Activated naive CD4-positive, alpha-beta T cell (primary cell): ENCODE data around the gene RPL4.
A peak's percentile ranks its signal among the peaks of the same experiment; 100 is the strongest.
"Not testable (repeated sequence)": the region's sequence is repeated elsewhere in the genome, so short reads cannot be mapped to it uniquely, and the experiment has no call there.

Source experiments
- DNase-seq, 4 experiments: peaks; one replicate each; lab custom pipeline; 2025; lab: John Stamatoyannopoulos, UW

RPL4 gene

GRCh38 chr15:66489179-66489791, 15.4 kb downstream of the RPL4 start:
- no peak for DNase-seq

DNA sequence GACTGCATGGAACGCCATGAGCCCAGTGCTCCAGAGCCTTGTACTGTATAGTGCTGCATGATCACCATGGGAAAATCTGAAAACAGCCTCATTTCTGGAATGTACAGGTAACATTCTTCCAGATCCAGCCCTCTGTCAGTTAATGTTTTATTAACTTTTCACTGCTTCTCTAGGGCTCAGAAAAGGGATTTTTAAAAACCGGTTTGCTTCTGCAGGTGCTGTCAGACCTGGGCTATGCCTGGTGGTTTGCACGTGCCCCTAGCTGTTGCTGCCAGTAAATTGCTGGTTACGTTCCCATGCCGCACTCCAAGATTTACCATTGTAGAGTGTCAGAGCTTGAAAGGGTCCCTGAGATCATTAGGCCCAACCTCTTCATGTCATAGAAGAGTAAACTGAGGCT, 16.1 kb downstream of the RPL4 start:
- DNase-seq = no peak

DNA sequence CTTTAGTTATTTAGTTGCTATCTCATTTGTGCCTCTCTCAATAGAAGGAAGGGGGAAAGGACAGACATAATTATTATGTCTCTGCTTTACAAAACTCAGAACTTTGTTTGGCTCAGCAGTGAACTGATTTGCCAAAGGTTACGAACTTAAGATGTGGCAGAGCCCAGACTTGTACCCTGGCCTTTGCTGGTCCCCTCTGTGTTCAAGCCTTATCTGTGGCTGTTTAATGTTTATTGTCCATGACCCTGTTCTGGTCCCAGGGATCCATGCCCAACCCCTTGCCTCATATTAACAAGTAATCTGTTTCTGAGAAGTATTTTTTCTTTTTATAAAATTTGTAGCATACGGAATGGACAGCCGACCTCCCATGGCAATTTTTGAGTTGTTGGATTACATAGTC, 17.8 kb downstream of the RPL4 start:
- no peak for DNase-seq

DNA sequence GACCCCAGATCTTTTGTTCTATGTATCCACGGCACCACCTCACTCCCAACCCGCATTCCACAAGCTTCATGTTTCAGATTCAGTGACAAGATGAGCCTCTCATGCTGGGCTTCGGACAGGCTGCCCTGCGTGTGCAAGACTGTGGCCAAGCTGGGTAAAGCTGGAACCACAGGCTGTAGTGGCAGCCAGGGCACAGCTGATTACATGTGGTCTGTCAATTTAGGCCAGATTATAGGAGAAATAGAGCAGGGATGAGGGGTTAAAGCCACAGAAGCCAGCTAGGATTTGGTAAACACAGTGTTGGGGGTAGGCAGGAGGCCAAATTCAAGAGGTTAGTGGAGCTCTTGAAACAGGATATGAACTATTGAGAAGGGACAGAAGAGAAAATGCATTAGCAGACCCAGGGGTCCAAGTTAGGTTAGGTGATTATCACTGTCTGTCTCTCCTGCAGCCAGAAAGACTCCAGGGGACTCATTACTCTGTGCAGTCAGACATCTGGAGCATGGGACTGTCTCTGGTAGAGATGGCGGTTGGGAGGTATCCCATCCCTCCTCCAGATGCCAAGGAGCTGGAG, 20.0 kb downstream of the RPL4 start:
- no peak for DNase-seq

DNA sequence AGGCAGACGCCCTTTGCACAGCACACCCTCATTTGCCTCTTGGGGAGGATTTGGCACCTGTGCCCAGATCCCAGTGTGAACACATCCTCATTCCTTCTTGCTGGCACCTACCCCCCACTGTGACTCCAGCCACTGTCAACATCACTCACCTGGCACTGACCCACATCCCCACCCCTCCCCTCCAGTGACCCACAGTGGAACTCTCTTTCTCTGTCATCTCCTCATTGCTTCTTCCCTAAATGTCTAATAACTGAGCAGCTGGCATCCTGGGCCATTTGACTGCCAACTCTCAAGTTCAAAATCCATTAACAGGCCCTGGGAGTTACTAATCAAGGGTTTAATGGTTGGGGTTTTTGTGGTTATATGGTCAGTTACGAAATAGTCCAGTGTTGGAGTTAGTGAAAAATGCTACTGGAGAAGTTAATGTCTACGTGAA, 21.5 kb downstream of the RPL4 start:
- DNase-seq = no peak

- DNase-seq = no peak
These were observed 22.1 kb downstream of the RPL4 start for GRCh38 chr15:66482539-66482938.

GRCh38 chr15:66481107-66481856, 23.4 kb downstream of the RPL4 start:
- DNase-seq = no peak

DNA sequence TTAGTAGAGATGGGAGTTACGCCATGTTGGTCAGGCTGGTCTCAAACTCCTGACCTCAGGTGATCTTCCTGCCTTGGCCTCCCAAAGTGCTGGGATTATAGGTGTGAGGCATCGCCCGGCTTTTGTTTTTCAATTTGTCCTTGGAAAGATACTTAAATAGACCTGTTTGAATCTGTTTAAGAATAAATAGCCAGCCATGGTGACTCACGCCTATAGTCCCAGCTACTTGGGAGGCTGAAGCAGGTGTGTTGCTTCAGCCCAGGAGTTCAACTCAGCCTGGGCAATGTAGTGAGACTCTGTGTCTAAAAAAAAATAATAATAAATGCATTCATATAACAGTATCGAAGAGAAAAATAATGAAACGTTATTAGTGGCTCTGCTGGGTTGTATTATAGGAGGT, 24.4 kb downstream of the RPL4 start:
- no peak for DNase-seq

DNA sequence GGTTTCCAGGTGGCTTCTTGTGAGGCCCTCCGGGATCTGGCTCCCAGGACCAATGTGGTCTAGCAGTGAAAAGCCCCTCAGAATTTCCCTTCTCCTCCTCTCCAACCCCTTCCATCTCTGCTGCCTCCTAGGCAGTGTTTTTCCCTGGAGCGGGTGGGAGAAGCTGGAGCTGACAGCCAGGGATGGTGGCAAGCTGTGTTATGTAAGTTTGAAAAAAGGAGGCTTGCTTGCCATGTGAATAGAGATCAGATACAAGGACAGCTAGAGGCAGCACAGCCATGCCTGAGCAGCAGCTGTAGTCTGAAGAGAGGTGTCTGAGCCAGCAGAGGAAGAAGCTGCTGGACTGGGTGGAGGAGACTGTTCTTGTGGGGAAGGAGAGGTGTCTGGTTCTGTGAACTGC, 27.6 kb downstream of the RPL4 start:
- no peak for DNase-seq

DNA sequence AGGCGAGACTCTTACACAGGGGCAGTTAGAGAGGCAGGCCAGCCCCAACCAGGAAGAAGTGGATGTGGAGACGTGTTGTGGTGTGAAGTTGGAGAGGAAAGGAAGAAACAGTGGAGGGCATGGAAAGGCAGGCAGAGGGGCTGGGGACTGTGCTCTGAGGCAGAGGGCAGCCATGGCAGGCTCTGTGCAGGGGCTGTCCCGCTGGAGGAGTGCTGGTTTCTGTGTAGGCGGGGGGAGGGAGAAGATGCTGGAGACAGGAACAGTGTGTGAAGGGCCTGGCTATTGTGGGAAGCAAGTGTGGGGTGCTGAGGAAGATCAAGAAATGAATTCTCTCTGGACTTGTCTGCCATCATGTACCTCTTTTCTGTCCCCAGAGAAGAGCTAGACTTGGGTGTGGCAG, 28.1 kb downstream of the RPL4 start:
- DNase-seq = no peak

- no peak for DNase-seq
These were observed 29.7 kb downstream of the RPL4 start for GRCh38 chr15:66474963-66475362.

DNA sequence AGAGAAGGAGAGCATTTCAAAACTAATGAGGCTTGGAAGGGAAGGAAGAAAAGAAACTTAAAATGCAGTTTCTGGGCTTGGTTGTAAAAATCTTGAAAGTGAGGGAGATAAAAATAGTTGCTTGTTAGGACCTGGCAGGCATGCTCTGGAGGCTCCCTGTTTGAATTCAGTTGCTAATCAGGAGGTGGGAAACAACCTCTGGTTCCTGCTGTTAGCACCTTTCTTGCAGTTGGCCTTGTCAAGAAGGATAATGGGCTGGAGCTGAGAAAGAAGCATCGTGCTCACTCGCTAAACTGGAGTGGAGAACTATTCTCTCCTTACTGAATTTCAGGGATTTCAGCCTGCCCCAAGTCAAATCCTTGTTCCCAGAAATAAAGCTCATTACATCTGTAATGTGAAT, 30.5 kb downstream of the RPL4 start:
- DNase-seq = no peak

GRCh38 chr15:66472176-66472999, 32.3 kb downstream of the RPL4 start:
- peak in 1 of 4 experiments; percentile 18 for DNase-seq

GRCh38 chr15:66470825-66471224, 33.8 kb downstream of the RPL4 start:
- not testable (repeated sequence) for DNase-seq

- DNase-seq = not testable (repeated sequence)
These were observed 37.3 kb downstream of the RPL4 start for GRCh38 chr15:66467162-66468040.

GRCh38 chr15:66465294-66465693, 39.4 kb downstream of the RPL4 start:
- not testable (repeated sequence) for DNase-seq

GRCh38 chr15:66462627-66463026, 42.0 kb downstream of the RPL4 start:
- no peak for DNase-seq

DNA sequence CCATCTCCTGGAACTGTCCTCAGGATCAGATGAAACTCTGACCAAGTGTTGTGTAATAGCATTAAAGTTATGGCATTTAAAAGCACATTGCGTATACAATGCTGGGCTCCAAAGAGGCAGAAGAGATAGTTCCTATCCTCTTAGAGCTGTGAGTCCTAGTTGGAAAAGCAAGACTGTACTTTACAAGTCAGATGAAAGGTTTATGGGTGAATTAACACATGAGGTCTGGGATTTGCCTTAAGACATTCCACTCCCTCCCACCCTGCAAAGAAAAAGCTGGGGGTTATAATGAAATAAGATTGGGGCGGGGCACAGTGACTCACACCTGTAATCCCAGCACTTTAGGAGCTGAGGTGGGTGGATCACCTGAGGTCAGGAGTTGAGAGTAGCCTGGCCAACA, 42.7 kb downstream of the RPL4 start:
- no peak for DNase-seq

GRCh38 chr15:66461294-66461693, 43.4 kb downstream of the RPL4 start:
- DNase-seq = not testable (repeated sequence)

DNA sequence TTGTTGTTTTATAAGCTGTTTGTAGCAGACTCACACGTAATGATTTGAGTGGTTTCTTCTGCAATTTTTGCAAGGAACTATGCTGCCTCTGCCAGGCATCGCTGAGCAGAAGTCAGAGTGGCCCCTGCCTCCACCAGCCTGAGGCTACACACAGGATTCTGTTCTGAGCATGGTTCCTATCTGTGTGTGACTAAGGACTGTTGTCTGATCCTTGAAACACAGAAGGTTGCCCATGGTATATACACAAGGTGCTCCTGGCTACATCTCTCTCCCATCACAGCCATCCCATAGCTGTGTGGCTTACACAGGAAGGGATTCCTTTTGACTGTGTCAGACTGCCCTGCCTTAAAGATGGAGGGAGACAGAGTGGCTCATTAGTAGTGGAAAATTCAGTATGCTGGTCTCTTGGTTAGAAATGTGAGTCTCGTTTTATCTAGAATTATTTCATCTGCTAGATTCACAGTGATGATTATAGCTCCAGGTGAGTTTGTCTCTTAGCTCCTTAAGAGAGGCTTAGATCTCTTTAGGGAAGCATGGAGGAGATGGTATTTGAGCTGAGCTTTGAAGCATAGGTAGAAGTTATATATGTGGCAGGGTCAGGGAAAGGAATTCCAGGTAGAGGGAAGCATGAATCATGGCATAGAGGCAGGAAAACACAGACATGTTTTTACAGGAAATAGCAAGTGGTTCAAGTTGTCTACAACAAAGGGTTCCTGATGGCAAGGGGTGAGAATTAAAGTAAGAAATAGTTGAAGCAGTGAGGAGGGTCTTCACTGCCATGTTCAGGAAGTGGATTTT, 44.6 kb downstream of the RPL4 start:
- no peak for DNase-seq

- DNase-seq = no peak
These were observed 48.4 kb downstream of the RPL4 start for GRCh38 chr15:66456211-66456610.
